Right lobe of liver (tissue), 4 donors: ENCODE measurements around the gene TRHDE.

Experiments used
- CTCF ChIP-seq, 4 donors: fragments of 200-600 bp in 3 of 4; fragments of 450-650 bp in 1 of 4; IDR thresholded peaks; one replicate each; pipeline versions ENCODE4 v1.5.1 to v1.8.0; 2016 to 2022; ENCODE audit warnings: antibody characterized with exemption in 4 of 4, mild to moderate bottlenecking in 2 of 4
- POLR2A ChIP-seq: fragments of 450-650 bp; IDR thresholded peaks from one replicate; pipeline ENCODE4 v1.6.1; 2017; ENCODE audit warnings: antibody characterized with exemption, mild to moderate bottlenecking
- donor health status: DM: no; HTN: no; CAD: no.
- donor health status: DM: no; HTN: no; CAD: no.
- donor health status: DM: no; HTN: yes; CAD: no.

- TF ChIP-seq CTCF (IDR thresholded peaks at IDR 0.05) (no peak), POLR2A (no peak)
These were observed 196.3 kb downstream of the TRHDE start for GRCh38 chr12:72468505-72468904.
